ENCODE measurements around the gene NEK1.

Gene NEK1, protein sequence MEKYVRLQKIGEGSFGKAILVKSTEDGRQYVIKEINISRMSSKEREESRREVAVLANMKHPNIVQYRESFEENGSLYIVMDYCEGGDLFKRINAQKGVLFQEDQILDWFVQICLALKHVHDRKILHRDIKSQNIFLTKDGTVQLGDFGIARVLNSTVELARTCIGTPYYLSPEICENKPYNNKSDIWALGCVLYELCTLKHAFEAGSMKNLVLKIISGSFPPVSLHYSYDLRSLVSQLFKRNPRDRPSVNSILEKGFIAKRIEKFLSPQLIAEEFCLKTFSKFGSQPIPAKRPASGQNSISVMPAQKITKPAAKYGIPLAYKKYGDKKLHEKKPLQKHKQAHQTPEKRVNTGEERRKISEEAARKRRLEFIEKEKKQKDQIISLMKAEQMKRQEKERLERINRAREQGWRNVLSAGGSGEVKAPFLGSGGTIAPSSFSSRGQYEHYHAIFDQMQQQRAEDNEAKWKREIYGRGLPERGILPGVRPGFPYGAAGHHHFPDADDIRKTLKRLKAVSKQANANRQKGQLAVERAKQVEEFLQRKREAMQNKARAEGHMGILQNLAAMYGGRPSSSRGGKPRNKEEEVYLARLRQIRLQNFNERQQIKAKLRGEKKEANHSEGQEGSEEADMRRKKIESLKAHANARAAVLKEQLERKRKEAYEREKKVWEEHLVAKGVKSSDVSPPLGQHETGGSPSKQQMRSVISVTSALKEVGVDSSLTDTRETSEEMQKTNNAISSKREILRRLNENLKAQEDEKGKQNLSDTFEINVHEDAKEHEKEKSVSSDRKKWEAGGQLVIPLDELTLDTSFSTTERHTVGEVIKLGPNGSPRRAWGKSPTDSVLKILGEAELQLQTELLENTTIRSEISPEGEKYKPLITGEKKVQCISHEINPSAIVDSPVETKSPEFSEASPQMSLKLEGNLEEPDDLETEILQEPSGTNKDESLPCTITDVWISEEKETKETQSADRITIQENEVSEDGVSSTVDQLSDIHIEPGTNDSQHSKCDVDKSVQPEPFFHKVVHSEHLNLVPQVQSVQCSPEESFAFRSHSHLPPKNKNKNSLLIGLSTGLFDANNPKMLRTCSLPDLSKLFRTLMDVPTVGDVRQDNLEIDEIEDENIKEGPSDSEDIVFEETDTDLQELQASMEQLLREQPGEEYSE (N-terminal part only)

DNA sequence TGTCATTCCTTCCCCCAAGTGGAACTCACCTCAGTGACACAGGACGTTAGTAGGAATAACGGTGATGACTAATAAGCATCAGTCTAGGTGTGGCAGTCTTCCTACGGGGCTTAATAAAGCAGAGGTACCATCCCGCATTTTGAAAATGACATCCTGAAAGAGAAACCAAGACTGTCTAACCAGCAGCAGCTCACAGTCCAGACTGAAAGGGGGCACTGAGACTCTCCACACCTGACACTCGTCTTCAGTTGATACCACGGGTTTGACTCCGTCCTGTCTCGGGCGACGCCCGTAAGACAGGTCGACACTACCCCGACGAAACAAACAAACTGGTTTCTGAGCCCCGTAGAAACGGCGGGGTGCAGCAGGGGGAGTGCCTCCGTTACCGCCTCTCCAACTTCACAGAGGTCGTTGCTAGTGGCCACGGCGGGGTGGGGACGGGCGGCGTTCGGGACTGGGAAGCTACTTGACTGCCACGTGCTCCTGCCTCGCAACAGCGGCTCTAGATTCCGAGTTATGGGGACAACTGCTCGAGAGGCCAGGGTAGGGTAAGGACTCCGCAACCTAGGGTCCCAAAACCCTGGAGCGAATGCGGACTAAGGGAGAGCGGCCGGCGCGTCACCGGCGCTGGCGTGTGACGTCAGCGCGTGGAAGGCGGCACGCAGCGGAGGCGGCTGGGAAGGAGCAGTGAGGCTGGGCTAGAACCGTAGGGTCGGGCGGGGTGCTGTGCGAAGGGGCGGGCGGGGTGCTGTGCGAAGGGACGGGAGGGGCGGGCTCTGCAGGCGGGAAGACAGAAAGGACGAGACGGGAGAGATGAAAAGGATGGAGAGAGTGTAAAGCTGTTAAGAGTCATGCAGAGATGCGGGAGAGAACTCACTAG, at the start of gene NEK1:
TSS of gene NEK1 (minus strand) at position 593 of the 880 bp plus-strand sequence. CDS start 9,953 bp downstream, outside the sequence.
- H3K9me3 ChIP-seq (ENCODE audit: control insufficient read depth in 2 of 2, low read length in 2 of 2) = no peaks in the 10 kb centered on the region
- H3K27me3 ChIP-seq (ENCODE audit: control insufficient read depth in 1 of 2, insufficient read depth in 2 of 2, low read length in 2 of 2) = no peaks in the 10 kb centered on the region
- no peaks in the 10 kb centered on the region for H3K36me3 ChIP-seq (ENCODE audit: control insufficient read depth in 2 of 2, insufficient read depth in 2 of 2, low read length in 2 of 2)
- H3K9ac ChIP-seq (ENCODE audit: low read length in 2 of 2) = peak within 1 kb of the TSS; percentile 93 to 96
- no peaks in the 10 kb centered on the region for H3K4me1 ChIP-seq (ENCODE audit: control insufficient read depth, insufficient read depth, low read length)
- peak within 1 kb of the TSS; percentile 95 for H3K27ac ChIP-seq (ENCODE audit: low read length)
- H3K4me3 ChIP-seq (ENCODE audit: low read length in 2 of 2) = peak within 1 kb of the TSS; percentile 97

DNA sequence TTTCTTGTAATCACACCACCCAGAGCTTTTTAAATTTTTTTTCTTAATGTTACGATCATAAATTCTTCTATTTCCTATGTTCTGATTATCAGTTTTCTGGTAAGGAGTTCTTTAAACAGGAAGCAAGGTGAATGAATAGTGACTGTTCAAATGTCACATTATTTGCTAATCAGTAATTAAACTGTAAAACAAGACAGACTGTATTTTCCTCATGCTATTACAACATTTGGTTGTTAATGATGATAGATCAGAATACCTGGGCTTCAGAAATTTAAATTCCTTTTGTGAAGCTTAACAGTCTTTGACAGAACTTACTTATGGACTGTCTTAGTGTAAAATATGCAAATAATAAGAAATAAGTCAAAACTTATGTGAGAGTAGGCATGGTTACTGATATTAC, 49.4 kb upstream of the NEK1 start:
- no peak overlapping the region for H3K4me3 ChIP-seq (ENCODE audit: low read length in 2 of 2)
- no peak overlapping the region for H3K27ac ChIP-seq (ENCODE audit: low read length)
- H3K9ac ChIP-seq (ENCODE audit: low read length in 2 of 2) = no peak overlapping the region

DNA sequence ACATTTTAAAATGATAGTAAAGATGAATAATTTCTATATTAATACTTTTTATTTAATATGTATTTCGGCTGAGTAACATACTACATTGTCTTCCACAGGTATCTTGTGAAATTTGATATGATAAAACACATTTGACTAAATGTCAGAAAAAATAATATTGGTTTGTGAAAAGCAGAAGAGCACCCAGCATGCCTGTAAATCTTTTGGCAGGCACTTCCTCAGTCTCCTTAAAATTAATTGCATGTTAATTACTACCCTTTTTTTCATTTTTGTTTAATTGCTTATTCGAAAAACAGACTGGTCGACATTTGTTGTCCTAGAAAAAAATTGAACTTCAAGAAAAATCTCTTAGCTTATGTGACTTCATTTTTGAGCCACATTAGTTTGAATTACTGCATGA, 48.5 kb upstream of the NEK1 start:
- H3K27me3 ChIP-seq (ENCODE audit: control insufficient read depth in 1 of 2, insufficient read depth in 2 of 2, low read length in 2 of 2) = no peaks in the 10 kb centered on the region
- no peak overlapping the region for H3K9ac ChIP-seq (ENCODE audit: low read length in 2 of 2)
- H3K4me1 ChIP-seq (ENCODE audit: control insufficient read depth, insufficient read depth, low read length) = no peaks in the 10 kb centered on the region
- no peak overlapping the region for H3K27ac ChIP-seq (ENCODE audit: low read length)
- H3K9me3 ChIP-seq (ENCODE audit: control insufficient read depth in 2 of 2, low read length in 2 of 2) = no peaks in the 10 kb centered on the region
- H3K36me3 ChIP-seq (ENCODE audit: control insufficient read depth in 2 of 2, insufficient read depth in 2 of 2, low read length in 2 of 2) = no peaks in the 10 kb centered on the region
- H3K4me3 ChIP-seq (ENCODE audit: low read length in 2 of 2) = no peak overlapping the region

More for the DNA sequence above, 49.4 kb upstream of the NEK1 start:
- Histone ChIP-seq H3K36me3 (ENCODE audit: control insufficient read depth in 2 of 2, insufficient read depth in 2 of 2, low read length in 2 of 2) (no peaks in the 10 kb centered on the region), H3K9me3 (ENCODE audit: control insufficient read depth in 2 of 2, low read length in 2 of 2) (no peaks in the 10 kb centered on the region), H3K4me1 (ENCODE audit: control insufficient read depth, insufficient read depth, low read length) (no peaks in the 10 kb centered on the region), H3K27me3 (ENCODE audit: control insufficient read depth in 1 of 2, insufficient read depth in 2 of 2, low read length in 2 of 2) (no peaks in the 10 kb centered on the region)

DNA sequence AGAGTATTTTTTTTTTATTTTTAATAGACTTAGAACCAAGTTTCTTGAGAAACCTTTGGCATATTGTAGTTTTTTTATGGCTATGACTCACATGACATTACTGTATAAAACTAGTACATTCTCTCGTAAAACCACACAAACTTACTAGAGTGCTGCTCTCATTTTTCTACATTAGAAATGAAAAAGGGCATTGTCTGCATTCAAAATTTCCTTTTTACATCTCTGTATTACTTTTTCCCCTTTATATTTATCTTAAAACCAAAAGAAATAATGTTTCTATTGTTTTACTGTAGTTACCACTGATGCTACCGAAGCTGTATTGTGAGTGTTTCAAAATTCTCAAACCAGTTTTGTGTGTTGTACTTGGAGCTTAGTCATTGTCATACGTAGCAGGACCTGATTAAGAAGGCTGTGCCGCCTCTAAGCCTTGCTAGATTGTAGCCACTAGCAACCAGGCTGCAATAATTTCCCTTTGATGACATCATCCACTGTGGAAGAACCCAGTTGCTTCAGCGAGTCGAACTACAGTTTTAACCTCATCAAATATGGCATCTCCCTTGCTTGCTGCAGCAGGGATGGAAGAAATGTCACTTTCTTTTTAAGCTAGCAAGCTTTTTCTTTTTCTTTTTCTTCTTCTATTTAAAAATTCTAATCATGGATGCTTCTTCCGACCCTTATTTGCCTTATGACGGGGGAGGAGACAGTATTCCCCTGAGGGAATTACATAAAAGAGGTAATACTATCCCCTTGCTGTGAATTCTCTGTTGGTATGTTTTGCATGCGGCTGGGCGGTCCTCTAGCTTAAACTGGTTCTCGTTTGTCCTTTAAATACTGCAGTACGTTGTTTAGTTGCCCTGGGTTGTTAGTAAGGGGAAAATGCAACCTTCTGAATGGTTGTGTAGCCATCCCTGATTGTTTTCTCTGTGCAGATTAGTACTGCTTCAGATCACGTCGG, 47.6 kb upstream of the NEK1 start:
- H3K9me3 ChIP-seq (ENCODE audit: control insufficient read depth in 2 of 2, low read length in 2 of 2) = no peaks in the 10 kb centered on the region
- peak overlapping the region; percentile 1 to 53 for H3K9ac ChIP-seq (ENCODE audit: low read length in 2 of 2)
- peak overlapping the region; percentile 57 to 68 for H3K4me3 ChIP-seq (ENCODE audit: low read length in 2 of 2)
- H3K36me3 ChIP-seq (ENCODE audit: control insufficient read depth in 2 of 2, insufficient read depth in 2 of 2, low read length in 2 of 2) = no peaks in the 10 kb centered on the region
- H3K27me3 ChIP-seq (ENCODE audit: control insufficient read depth in 1 of 2, insufficient read depth in 2 of 2, low read length in 2 of 2) = no peaks in the 10 kb centered on the region
- H3K4me1 ChIP-seq (ENCODE audit: control insufficient read depth, insufficient read depth, low read length) = no peaks in the 10 kb centered on the region
- peak overlapping the region; percentile 1 for H3K27ac ChIP-seq (ENCODE audit: low read length)

DNA sequence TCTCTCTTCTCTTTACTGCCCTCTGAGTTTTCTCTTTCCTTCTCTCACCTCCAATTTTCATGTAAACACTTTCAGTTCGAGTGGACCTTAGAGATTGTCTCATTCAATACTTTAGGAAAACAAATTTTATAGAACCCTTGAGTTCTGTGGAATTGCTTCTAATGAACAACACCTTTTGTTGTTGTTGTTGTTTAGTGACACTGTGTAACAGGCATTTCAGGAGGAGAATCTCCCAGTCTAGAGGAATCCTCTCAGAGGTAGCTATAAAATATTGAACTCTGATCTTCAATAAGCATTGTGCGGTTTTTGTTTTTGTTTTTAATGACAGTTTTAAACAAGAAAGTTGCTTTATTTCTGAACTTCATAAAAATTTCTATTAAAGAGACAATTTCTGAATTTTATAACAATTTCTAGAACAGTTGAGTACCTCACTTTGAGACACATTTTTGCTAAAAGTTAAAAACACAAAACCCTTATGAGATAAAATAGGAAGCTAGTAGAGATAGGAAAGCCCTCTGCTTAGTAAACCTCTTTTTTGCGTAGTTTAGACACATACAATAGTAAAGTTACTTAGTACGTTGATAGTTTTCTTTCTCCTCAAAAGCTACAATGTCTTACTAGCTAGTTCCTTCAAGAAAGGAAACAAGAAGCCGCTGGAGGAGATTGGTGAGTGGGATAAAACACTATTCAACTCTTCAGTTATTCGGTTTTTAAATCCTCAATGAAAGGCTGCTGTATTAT, 46.8 kb upstream of the NEK1 start:
- no peaks in the 10 kb centered on the region for H3K4me1 ChIP-seq (ENCODE audit: control insufficient read depth, insufficient read depth, low read length)
- H3K27ac ChIP-seq (ENCODE audit: low read length) = no peak overlapping the region
- peak overlapping the region in 1 of 2 donors; percentile 53 for H3K9ac ChIP-seq (ENCODE audit: low read length in 2 of 2)
- no peaks in the 10 kb centered on the region for H3K36me3 ChIP-seq (ENCODE audit: control insufficient read depth in 2 of 2, insufficient read depth in 2 of 2, low read length in 2 of 2)
- no peak overlapping the region for H3K4me3 ChIP-seq (ENCODE audit: low read length in 2 of 2)
- H3K9me3 ChIP-seq (ENCODE audit: control insufficient read depth in 2 of 2, low read length in 2 of 2) = no peaks in the 10 kb centered on the region
- no peaks in the 10 kb centered on the region for H3K27me3 ChIP-seq (ENCODE audit: control insufficient read depth in 1 of 2, insufficient read depth in 2 of 2, low read length in 2 of 2)

DNA sequence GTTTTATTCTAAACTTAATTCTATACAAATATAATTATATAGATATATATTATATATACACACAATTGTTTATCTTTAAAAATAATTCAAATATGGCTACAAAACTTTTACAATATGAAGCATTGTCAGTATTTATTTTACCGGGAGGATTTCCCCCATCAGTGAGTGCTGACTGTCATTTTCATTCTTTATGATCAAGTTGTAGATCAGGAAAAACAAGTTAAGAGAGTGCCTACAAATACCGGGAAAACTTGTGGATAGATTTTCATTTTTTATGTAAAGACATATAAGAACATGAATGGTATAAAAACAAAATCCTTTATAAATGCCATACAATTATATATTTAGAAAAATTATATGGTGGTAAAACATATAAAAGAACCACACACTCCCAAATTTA, 45.8 kb upstream of the NEK1 start:
- Histone ChIP-seq H3K9me3 (ENCODE audit: control insufficient read depth in 2 of 2, low read length in 2 of 2) (no peaks in the 10 kb centered on the region), H3K27me3 (ENCODE audit: control insufficient read depth in 1 of 2, insufficient read depth in 2 of 2, low read length in 2 of 2) (no peaks in the 10 kb centered on the region), H3K4me1 (ENCODE audit: control insufficient read depth, insufficient read depth, low read length) (no peaks in the 10 kb centered on the region), H3K4me3 (ENCODE audit: low read length in 2 of 2) (no peak overlapping the region), H3K27ac (ENCODE audit: low read length) (no peak overlapping the region), H3K9ac (ENCODE audit: low read length in 2 of 2) (no peak overlapping the region), H3K36me3 (ENCODE audit: control insufficient read depth in 2 of 2, insufficient read depth in 2 of 2, low read length in 2 of 2) (no peaks in the 10 kb centered on the region)

DNA sequence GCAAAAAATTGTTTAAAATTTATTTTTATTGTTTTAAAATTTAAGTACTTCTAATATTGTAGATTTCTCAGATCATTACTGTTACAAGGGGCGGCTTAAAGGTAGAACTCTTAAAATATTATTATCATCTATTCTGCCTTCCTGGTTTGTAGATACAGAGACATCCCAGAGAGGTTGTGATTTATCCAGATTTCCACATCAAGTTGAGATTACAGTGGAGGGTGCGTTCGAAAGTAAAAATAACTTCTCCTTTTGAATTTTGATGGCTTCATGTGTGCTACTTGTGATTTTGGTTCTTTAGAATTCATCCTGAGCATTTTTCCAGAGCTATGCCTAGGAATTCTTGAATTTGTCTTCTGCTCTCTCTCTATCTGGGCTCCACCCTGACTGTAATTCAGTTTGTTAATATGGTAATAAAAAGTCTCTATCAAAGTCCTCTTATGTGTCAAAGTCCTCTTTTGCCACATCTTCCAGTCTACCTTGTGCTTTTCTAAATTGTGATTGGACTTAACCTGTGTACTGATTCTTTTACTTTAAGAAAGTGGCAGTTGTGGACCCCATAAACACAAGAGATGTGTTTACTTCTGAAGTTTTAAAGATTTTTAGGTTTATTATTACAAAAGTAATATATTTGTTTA, 45.2 kb upstream of the NEK1 start:
- no peaks in the 10 kb centered on the region for H3K9me3 ChIP-seq (ENCODE audit: control insufficient read depth in 2 of 2, low read length in 2 of 2)
- H3K27ac ChIP-seq (ENCODE audit: low read length) = no peak overlapping the region
- H3K9ac ChIP-seq (ENCODE audit: low read length in 2 of 2) = no peak overlapping the region
- no peaks in the 10 kb centered on the region for H3K36me3 ChIP-seq (ENCODE audit: control insufficient read depth in 2 of 2, insufficient read depth in 2 of 2, low read length in 2 of 2)
- H3K27me3 ChIP-seq (ENCODE audit: control insufficient read depth in 1 of 2, insufficient read depth in 2 of 2, low read length in 2 of 2) = no peaks in the 10 kb centered on the region
- no peaks in the 10 kb centered on the region for H3K4me1 ChIP-seq (ENCODE audit: control insufficient read depth, insufficient read depth, low read length)
- no peak overlapping the region for H3K4me3 ChIP-seq (ENCODE audit: low read length in 2 of 2)

DNA sequence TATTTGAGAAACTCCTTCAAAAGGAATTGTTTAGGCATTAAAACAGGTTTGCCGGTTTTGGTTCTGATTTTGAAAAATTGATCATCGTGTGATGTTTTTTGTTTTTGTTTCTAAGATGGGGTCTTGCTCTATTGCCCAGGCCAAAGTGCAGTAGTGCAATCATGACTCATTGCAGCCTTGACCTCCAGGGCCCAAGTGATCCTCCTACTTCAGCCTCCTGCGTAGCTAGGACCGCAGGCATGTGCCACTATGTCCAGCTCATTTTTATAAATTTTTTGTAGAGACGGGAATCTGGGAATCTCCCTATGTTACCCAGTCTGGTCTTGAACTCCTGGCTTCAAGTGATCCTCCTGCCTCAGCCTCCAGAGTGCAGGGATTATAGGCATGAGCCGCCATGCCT, 43.0 kb upstream of the NEK1 start:
- Histone ChIP-seq H3K27me3 (ENCODE audit: control insufficient read depth in 1 of 2, insufficient read depth in 2 of 2, low read length in 2 of 2) (no peaks in the 10 kb centered on the region), H3K9ac (ENCODE audit: low read length in 2 of 2) (no peak overlapping the region), H3K27ac (ENCODE audit: low read length) (no peak overlapping the region), H3K4me1 (ENCODE audit: control insufficient read depth, insufficient read depth, low read length) (no peaks in the 10 kb centered on the region), H3K9me3 (ENCODE audit: control insufficient read depth in 2 of 2, low read length in 2 of 2) (no peaks in the 10 kb centered on the region), H3K4me3 (ENCODE audit: low read length in 2 of 2) (no peak overlapping the region), H3K36me3 (ENCODE audit: control insufficient read depth in 2 of 2, insufficient read depth in 2 of 2, low read length in 2 of 2) (no peaks in the 10 kb centered on the region)

Measured in stomach smooth muscle (tissue), 2 donors.